GM12878 (cell line): ENCODE results near the gene ADD1. TPM values are rescaled to one million over a fixed set of nuclear protein-coding genes. Genes with fewer than 3 reads are reported as not detected.
A peak's percentile ranks its signal among the peaks of the same experiment; 100 is the strongest.

Source experiments
- CREB1 ChIP-seq: IDR thresholded peaks from 2 replicates; pipeline ENCODE4 v1.6.1; 2012; ENCODE audit warnings: low read depth, mild to moderate bottlenecking, inconsistent platforms
- CREM ChIP-seq: IDR thresholded peaks from 2 replicates; pipeline ENCODE4 v1.6.1; 2014; ENCODE audit warnings: antibody characterized with exemption, low read depth
- FOXK2 ChIP-seq: fragments of 450-650 bp; IDR thresholded peaks from 2 replicates; pipeline ENCODE4 v1.6.1; 2017; ENCODE audit warnings: mild to moderate bottlenecking, moderate library complexity
- HDAC2 ChIP-seq: fragments of 200-600 bp; sonication (generic); IDR thresholded peaks from 2 replicates; pipeline ENCODE4 v1.6.1; 2017
- HDAC6 ChIP-seq: fragments of 200-600 bp; sonication (generic); IDR thresholded peaks from one replicate; pipeline ENCODE4 v1.8.0; 2017; ENCODE audit warnings: antibody characterized with exemption; ENCODE audit not compliant: unreplicated experiment
- MEF2A ChIP-seq: IDR thresholded peaks from 2 replicates; pipeline ENCODE4 v1.6.1; 2011; ENCODE audit warnings: low read depth, mild to moderate bottlenecking, low read length, moderate library complexity; ENCODE audit not compliant: insufficient read depth
- MEF2B ChIP-seq: fragments of 450-650 bp; IDR thresholded peaks from 2 replicates; pipeline ENCODE4 v1.6.1; 2018; ENCODE audit warnings: mild to moderate bottlenecking, moderate library complexity; ENCODE audit not compliant: partially characterized antibody, poor library complexity, severe bottlenecking
- MLLT1 ChIP-seq: fragments of 450-650 bp; IDR thresholded peaks from 2 replicates; pipeline ENCODE4 v1.6.1; 2016; ENCODE audit warnings: mild to moderate bottlenecking
- NFYA ChIP-seq: IDR thresholded peaks from 2 replicates; pipeline ENCODE4 v1.6.1; 2011; ENCODE audit warnings: low read depth, mild to moderate bottlenecking, low read length, improper control_type of control experiment, borderline replicate concordance
- POLR2A ChIP-seq: IDR thresholded peaks from 2 replicates; pipeline ENCODE4 v1.6.1; 2011; ENCODE audit warnings: low read depth, mild to moderate bottlenecking, low read length
- POLR2AphosphoS5 ChIP-seq: IDR thresholded peaks from 2 replicates; pipeline ENCODE4 v1.6.1; 2011; ENCODE audit warnings: mild to moderate bottlenecking, low read length, inconsistent platforms
- RAD51 ChIP-seq: fragments of 450-650 bp; IDR thresholded peaks from 2 replicates; pipeline ENCODE4 v1.6.1; 2016; ENCODE audit warnings: moderate library complexity, mild to moderate bottlenecking, inconsistent platforms
- RB1 ChIP-seq: fragments of 450-650 bp; formaldehyde crosslinking; IDR thresholded peaks from 2 replicates; pipeline ENCODE4 v1.6.1; 2017; ENCODE audit warnings: mild to moderate bottlenecking, borderline replicate concordance
- ZBED1 ChIP-seq: IDR thresholded peaks from 2 replicates; pipeline ENCODE4 v1.6.1; 2016; ENCODE audit warnings: borderline replicate concordance
- ZBTB33 ChIP-seq: fragments of 450-650 bp; IDR thresholded peaks from 2 replicates; pipeline ENCODE4 v1.6.1; 2017; ENCODE audit warnings: mild to moderate bottlenecking
- polyA plus RNA-seq, 11 experiments: library from polyadenylated mRNA; depleted of rRNA in 4 of 11; unstranded in 6 of 11; stranded (reverse) in 5 of 11; fragments of >200 nt; fragmentation: Nextera tagmentation in 4 of 11; fragmentation: Illumina TruSeq in 1 of 11; extraction: Ambion mirVana in 4 of 11; extraction: Trizol in 1 of 11; gene quantifications; 1 replicate in 1 of 11; 2 replicates in 10 of 11; pipeline versions ENCODE4 v1.2.1 to v1.2.3, GENCODE V29; 2011 to 2016; ENCODE audit warnings: inconsistent platforms in 2 of 11, missing spikeins in 2 of 11, low read depth in 1 of 11
- total RNA-seq, 4 experiments: library from RNA; depleted of rRNA in 3 of 4; stranded (reverse); fragments of >200 nt in 3 of 4; fragmentation: Illumina TruSeq in 1 of 4; extraction: Trizol in 1 of 4; gene quantifications; 2 replicates each; pipeline versions ENCODE4 v1.2.1 to v1.2.3, GENCODE V29; 2013 to 2021
- TF ChIP-seq, protein P1 (sequence below): fragments of 450-650 bp; formaldehyde crosslinking; IDR thresholded peaks from 2 replicates; pipeline ENCODE4 v1.5.0; 2022; ENCODE audit warnings: mild to moderate bottlenecking, missing genetic modification characterization
- TF ChIP-seq, protein P2 (sequence below): fragments of 450-650 bp; IDR thresholded peaks from 2 replicates; pipeline ENCODE4 v1.6.1; 2014; ENCODE audit warnings: mild to moderate bottlenecking
- TF ChIP-seq, protein P3 (sequence below): IDR thresholded peaks from 2 replicates; pipeline ENCODE4 v1.6.1; 2012; ENCODE audit warnings: mild to moderate bottlenecking, low read depth, low read length

The ADD1 gene
- total and polyA plus RNA-seq, 10 of the 15 experiments (the other 5 are each of a cell fraction or from before 2014, with no cell fraction given): 21.6 to 182 (median 105) TPM

GRCh38 chr4:2914256-2915126 is 70.8 kb downstream of the ADD1 start (continued):
- TF ChIP-seq, protein P1, sequence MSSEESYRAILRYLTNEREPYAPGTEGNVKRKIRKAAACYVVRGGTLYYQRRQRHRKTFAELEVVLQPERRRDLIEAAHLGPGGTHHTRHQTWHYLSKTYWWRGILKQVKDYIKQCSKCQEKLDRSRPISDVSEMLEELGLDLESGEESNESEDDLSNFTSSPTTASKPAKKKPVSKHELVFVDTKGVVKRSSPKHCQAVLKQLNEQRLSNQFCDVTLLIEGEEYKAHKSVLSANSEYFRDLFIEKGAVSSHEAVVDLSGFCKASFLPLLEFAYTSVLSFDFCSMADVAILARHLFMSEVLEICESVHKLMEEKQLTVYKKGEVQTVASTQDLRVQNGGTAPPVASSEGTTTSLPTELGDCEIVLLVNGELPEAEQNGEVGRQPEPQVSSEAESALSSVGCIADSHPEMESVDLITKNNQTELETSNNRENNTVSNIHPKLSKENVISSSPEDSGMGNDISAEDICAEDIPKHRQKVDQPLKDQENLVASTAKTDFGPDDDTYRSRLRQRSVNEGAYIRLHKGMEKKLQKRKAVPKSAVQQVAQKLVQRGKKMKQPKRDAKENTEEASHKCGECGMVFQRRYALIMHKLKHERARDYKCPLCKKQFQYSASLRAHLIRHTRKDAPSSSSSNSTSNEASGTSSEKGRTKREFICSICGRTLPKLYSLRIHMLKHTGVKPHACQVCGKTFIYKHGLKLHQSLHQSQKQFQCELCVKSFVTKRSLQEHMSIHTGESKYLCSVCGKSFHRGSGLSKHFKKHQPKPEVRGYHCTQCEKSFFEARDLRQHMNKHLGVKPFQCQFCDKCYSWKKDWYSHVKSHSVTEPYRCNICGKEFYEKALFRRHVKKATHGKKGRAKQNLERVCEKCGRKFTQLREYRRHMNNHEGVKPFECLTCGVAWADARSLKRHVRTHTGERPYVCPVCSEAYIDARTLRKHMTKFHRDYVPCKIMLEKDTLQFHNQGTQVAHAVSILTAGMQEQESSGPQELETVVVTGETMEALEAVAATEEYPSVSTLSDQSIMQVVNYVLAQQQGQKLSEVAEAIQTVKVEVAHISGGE (CRISPR knock-in tag): no peak
- no peak for TF ChIP-seq POLR2AphosphoS5
- TF ChIP-seq HDAC6: no peak
- TF ChIP-seq NFYA: no peak
- 0 out of 2 replicates have a peak, but pooled peaks have one; percentile 66 for TF ChIP-seq MEF2A
- no peak for TF ChIP-seq MLLT1
- no peak for TF ChIP-seq FOXK2
- no peak for TF ChIP-seq ZBED1
- TF ChIP-seq, protein P2, sequence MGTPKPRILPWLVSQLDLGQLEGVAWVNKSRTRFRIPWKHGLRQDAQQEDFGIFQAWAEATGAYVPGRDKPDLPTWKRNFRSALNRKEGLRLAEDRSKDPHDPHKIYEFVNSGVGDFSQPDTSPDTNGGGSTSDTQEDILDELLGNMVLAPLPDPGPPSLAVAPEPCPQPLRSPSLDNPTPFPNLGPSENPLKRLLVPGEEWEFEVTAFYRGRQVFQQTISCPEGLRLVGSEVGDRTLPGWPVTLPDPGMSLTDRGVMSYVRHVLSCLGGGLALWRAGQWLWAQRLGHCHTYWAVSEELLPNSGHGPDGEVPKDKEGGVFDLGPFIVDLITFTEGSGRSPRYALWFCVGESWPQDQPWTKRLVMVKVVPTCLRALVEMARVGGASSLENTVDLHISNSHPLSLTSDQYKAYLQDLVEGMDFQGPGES: no peak
- no peak for TF ChIP-seq RB1
- no peak for TF ChIP-seq MEF2B
- 0 out of 2 replicates have a peak, but pooled peaks have one; percentile 28 for TF ChIP-seq POLR2A
- TF ChIP-seq, protein P3, sequence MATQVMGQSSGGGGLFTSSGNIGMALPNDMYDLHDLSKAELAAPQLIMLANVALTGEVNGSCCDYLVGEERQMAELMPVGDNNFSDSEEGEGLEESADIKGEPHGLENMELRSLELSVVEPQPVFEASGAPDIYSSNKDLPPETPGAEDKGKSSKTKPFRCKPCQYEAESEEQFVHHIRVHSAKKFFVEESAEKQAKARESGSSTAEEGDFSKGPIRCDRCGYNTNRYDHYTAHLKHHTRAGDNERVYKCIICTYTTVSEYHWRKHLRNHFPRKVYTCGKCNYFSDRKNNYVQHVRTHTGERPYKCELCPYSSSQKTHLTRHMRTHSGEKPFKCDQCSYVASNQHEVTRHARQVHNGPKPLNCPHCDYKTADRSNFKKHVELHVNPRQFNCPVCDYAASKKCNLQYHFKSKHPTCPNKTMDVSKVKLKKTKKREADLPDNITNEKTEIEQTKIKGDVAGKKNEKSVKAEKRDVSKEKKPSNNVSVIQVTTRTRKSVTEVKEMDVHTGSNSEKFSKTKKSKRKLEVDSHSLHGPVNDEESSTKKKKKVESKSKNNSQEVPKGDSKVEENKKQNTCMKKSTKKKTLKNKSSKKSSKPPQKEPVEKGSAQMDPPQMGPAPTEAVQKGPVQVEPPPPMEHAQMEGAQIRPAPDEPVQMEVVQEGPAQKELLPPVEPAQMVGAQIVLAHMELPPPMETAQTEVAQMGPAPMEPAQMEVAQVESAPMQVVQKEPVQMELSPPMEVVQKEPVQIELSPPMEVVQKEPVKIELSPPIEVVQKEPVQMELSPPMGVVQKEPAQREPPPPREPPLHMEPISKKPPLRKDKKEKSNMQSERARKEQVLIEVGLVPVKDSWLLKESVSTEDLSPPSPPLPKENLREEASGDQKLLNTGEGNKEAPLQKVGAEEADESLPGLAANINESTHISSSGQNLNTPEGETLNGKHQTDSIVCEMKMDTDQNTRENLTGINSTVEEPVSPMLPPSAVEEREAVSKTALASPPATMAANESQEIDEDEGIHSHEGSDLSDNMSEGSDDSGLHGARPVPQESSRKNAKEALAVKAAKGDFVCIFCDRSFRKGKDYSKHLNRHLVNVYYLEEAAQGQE: no peak
- no peak for TF ChIP-seq ZBTB33
- no peak for TF ChIP-seq RAD51
- peak; percentile 32; the same call in 1 of the 2 replicates for TF ChIP-seq CREM
- TF ChIP-seq HDAC2: no peak
- TF ChIP-seq CREB1: peak; percentile 64
